ENCODE data around the gene RPS6KB1. TPM values are rescaled to one million over a fixed set of nuclear protein-coding genes. Genes with fewer than 3 reads are reported as not detected.

The RPS6KB1 gene
- total and polyA plus RNA-seq, 2 of the 8 experiments (the other 6 are each of a cell fraction or from before 2014, with no cell fraction given): 3.4 to 28.4 TPM

GRCh38 chr17:59853168-59853918, 39.6 kb upstream of the RPS6KB1 start:
- POLR2A ChIA-PET (ENCODE audit: partially characterized antibody): interaction anchor here (0.6 to 1.3 kb wide), 2 partner anchors 23 to 38 kb away, joined by 3 read pairs; no protein-coding TSS in a partner anchor
- H2BK12ac ChIP-seq (ENCODE audit: low read depth, low read length): no peak overlapping the region; the same call in 1 of the 2 replicates
- H3K36me3 ChIP-seq (ENCODE audit: control insufficient read depth in 2 of 4, insufficient read depth in 4 of 4, low read length in 3 of 4): no peaks in the 10 kb centered on the region
- no peaks in the 10 kb centered on the region for H3K27me3 ChIP-seq (replicated peaks in 1 of 4; ENCODE audit: control insufficient read depth in 3 of 4, extremely low read depth in 1 of 4, insufficient read depth in 3 of 4, low read length in 3 of 4)
- H3K4me1 ChIP-seq (replicated peaks in 1 of 4; ENCODE audit: control insufficient read depth in 3 of 4, insufficient read depth in 4 of 4, low read length in 3 of 4): peaks cover 0 to 7% (median 3%) of the 10 kb centered on the region in 4 experiments; a peak in 4 of 7 replicates
- H3K23ac ChIP-seq (ENCODE audit: insufficient read length): no peak overlapping the region
- peak overlapping the region; percentile 0; the same call in 1 of the 2 replicates for H3K27ac ChIP-seq (ENCODE audit: low read depth, low read length)
- no peak overlapping the region for H3K9ac ChIP-seq (replicated peaks in 1 of 4; ENCODE audit: extremely low read depth in 1 of 4, low read depth in 3 of 4, low read length in 3 of 4)
- no peak overlapping the region for H4K5ac ChIP-seq (ENCODE audit: insufficient read length, low read depth, low read length)
- H2BK20ac ChIP-seq (ENCODE audit: low read length): no peak overlapping the region
- no peak overlapping the region for H4K91ac ChIP-seq (replicated peaks; ENCODE audit: insufficient read length, low read length)
- H3K14ac ChIP-seq (ENCODE audit: insufficient read length): no peak overlapping the region
- CTCF ChIA-PET (ENCODE audit: partially characterized antibody): interaction anchor here (0.8 to 2.0 kb wide), 14 partner anchors 10 to 108 kb away, joined by 3 to 10 read pairs (median 3); no protein-coding TSS in a partner anchor
- no peak overlapping the region for H3K4ac ChIP-seq (replicated peaks; ENCODE audit: insufficient read length, low read depth, low read length)
- no peak for DNase-seq (ENCODE audit: low read depth in 1 of 2, low spot score in 2 of 2)
- no peak overlapping the region for H4K8ac ChIP-seq (ENCODE audit: extremely low read depth, insufficient read depth, low read length)
- H3K9me3 ChIP-seq (ENCODE audit: insufficient read depth in 2 of 2, low read depth in 1 of 2, low read length in 1 of 2): no peaks in the 10 kb centered on the region
- no peak overlapping the region for H3K18ac ChIP-seq (ENCODE audit: extremely low read depth, low read length)
- no peaks in the 10 kb centered on the region for H3K79me1 ChIP-seq (ENCODE audit: low read depth, low read length)
- H3K4me2 ChIP-seq (ENCODE audit: insufficient read depth in 1 of 2, low read depth in 2 of 2, low read length in 2 of 2): no peak overlapping the region
- H4K20me1 ChIP-seq (replicated peaks in 1 of 2; ENCODE audit: control insufficient read depth in 1 of 2, insufficient read depth in 2 of 2, low read length in 2 of 2): no peaks in the 10 kb centered on the region
- H2AK5ac ChIP-seq (ENCODE audit: low read depth, low read length): no peak overlapping the region
- H3K79me2 ChIP-seq (ENCODE audit: control insufficient read depth in 1 of 2, insufficient read depth in 2 of 2, low read length in 2 of 2): no peaks in the 10 kb centered on the region
- H3K23me2 ChIP-seq (ENCODE audit: low read depth, low read length): no peaks in the 10 kb centered on the region
- no peak overlapping the region for H2BK15ac ChIP-seq (ENCODE audit: low read length)
- no peak for FAIRE-seq
- no peak overlapping the region for H3K56ac ChIP-seq (replicated peaks; ENCODE audit: insufficient read length, low read depth, low read length)
- peak overlapping the region; percentile 35; the same call in 1 of the 2 replicates for H2BK5ac ChIP-seq (ENCODE audit: low read depth, low read length)
- 0 out of 2 replicates have a peak overlapping the region, but pooled peaks have one; percentile 64 for H2AFZ ChIP-seq (ENCODE audit: low read length)
- H3K4me3 ChIP-seq (ENCODE audit: extremely low read depth in 1 of 4, insufficient read depth in 2 of 4, low read depth in 3 of 4, low read length in 4 of 4): no peak overlapping the region
- 79% methylated on average over 14 of the region's 14 CpGs; no CpG with 5 or more reads in 1 of the 2 experiments for WGBS, 2 experiments (ENCODE audit: extremely low coverage in 1 of 2, insufficient coverage in 1 of 2, insufficient read length in 1 of 2, insufficient replicate concordance in 2 of 2, low coverage in 1 of 2, low lambda C conversion rate in 2 of 2, missing lambda C conversion rate in 1 of 2)
- H2BK120ac ChIP-seq (replicated peaks; ENCODE audit: low read depth, low read length): no peak overlapping the region
- peak; percentile 44; the same call in 1 of the 2 replicates for TF ChIP-seq JUND (IDR thresholded peaks at IDR 0.05; ENCODE audit: low read length)
- TF ChIP-seq SP4 (IDR thresholded peaks at IDR 0.05; ENCODE audit: low read length): no peak
- no peak for TF ChIP-seq EGR1 (IDR thresholded peaks at IDR 0.05; ENCODE audit: borderline replicate concordance, low read depth, low read length)
- no peak for TF ChIP-seq TBP (IDR thresholded peaks at IDR 0.05; ENCODE audit: low read depth, low read length)
- TF ChIP-seq HDAC6 (IDR thresholded peaks at IDR 0.05; ENCODE audit: low read depth, low read length): no peak
- TF ChIP-seq, protein P1, sequence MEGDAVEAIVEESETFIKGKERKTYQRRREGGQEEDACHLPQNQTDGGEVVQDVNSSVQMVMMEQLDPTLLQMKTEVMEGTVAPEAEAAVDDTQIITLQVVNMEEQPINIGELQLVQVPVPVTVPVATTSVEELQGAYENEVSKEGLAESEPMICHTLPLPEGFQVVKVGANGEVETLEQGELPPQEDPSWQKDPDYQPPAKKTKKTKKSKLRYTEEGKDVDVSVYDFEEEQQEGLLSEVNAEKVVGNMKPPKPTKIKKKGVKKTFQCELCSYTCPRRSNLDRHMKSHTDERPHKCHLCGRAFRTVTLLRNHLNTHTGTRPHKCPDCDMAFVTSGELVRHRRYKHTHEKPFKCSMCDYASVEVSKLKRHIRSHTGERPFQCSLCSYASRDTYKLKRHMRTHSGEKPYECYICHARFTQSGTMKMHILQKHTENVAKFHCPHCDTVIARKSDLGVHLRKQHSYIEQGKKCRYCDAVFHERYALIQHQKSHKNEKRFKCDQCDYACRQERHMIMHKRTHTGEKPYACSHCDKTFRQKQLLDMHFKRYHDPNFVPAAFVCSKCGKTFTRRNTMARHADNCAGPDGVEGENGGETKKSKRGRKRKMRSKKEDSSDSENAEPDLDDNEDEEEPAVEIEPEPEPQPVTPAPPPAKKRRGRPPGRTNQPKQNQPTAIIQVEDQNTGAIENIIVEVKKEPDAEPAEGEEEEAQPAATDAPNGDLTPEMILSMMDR (IDR thresholded peaks at IDR 0.05; ENCODE audit: control extremely low read depth in 1 of 3, insufficient read depth in 1 of 3, low read depth in 1 of 3, low read length in 3 of 3): peak; percentile 60 to 75 (median 65)
- peak; percentile 45 to 62 for TF ChIP-seq RAD21 (IDR thresholded peaks at IDR 0.05 in 1 of 2, conservative IDR thresholded peaks at IDR 0.05 in 1 of 2; ENCODE audit: low read depth in 2 of 2, low read length in 2 of 2)
- no peak for TF ChIP-seq ZNF274 (IDR thresholded peaks at IDR 0.05; ENCODE audit: borderline replicate concordance, extremely low read depth, low read length)
- 0 out of 2 replicates have a peak, but pooled peaks have one; percentile 58 for TF ChIP-seq TCF12 (IDR thresholded peaks at IDR 0.05; ENCODE audit: low read depth, low read length)

Data from H1 (cell line).